Endodermal cell (in vitro differentiated cells): ENCODE results near the gene CTAGE8. TPM values are rescaled to one million over a fixed set of nuclear protein-coding genes. Genes with fewer than 3 reads are reported as not detected.
"Not testable (repeated sequence)": the region's sequence is repeated elsewhere in the genome, so short reads cannot be mapped to it uniquely, and the experiment has no call there.

Experiments
- DNase-seq: peaks from one replicate; pipeline ENCODE4 v3.0.0-alpha.2; 2017
- H3K27ac ChIP-seq: 2 replicates; pipeline ENCODE4 v1.5.1; 2013; ENCODE audit warnings: mild to moderate bottlenecking, low read depth, low read length, moderate library complexity
- H3K27me3 ChIP-seq: 2 replicates; pipeline ENCODE4 v1.6.1; 2013; ENCODE audit warnings: mild to moderate bottlenecking, low read length, moderate library complexity; ENCODE audit not compliant: insufficient read depth, control insufficient read depth, poor library complexity, severe bottlenecking
- H3K36me3 ChIP-seq: 2 replicates; pipeline ENCODE4 v1.7.0; 2013; ENCODE audit warnings: mild to moderate bottlenecking, low read length, moderate library complexity; ENCODE audit not compliant: control insufficient read depth, insufficient read depth
- H3K4me1 ChIP-seq: one replicate; pipeline ENCODE4 v1.7.0; 2013; ENCODE audit warnings: low read length; ENCODE audit not compliant: control insufficient read depth, insufficient read depth
- H3K4me3 ChIP-seq: 2 replicates; pipeline ENCODE4 v1.5.1; 2013; ENCODE audit warnings: mild to moderate bottlenecking, low read length, moderate library complexity
- H3K9ac ChIP-seq: 2 replicates; pipeline ENCODE4 v1.6.1; 2013; ENCODE audit warnings: mild to moderate bottlenecking, low read length, moderate library complexity; ENCODE audit not compliant: poor library complexity, severe bottlenecking; ENCODE audit errors: extremely low read depth
- H3K9me3 ChIP-seq: 2 replicates; pipeline ENCODE4 v1.6.1; 2013; ENCODE audit warnings: mild to moderate bottlenecking, low read length, moderate library complexity; ENCODE audit not compliant: control insufficient read depth
- H3K27ac Mint-ChIP-seq: 2 replicates; pipeline ENCODE4 v1.8.0; 2020; ENCODE audit warnings: mixed read lengths
- H3K27me3 Mint-ChIP-seq: 2 replicates; pipeline ENCODE4 v1.8.0; 2021; ENCODE audit warnings: mild to moderate bottlenecking, mixed read lengths; ENCODE audit not compliant: insufficient read depth
- H3K36me3 Mint-ChIP-seq: 2 replicates; pipeline ENCODE4 v1.8.0; 2020; ENCODE audit warnings: low read depth, mixed read lengths
- H3K4me1 Mint-ChIP-seq: 2 replicates; pipeline ENCODE4 v1.8.0; 2020; ENCODE audit warnings: mixed read lengths
- H3K4me3 Mint-ChIP-seq: 2 replicates; pipeline ENCODE4 v1.8.0; 2020; ENCODE audit warnings: mild to moderate bottlenecking, moderate library complexity, mixed read lengths
- H3K9me3 Mint-ChIP-seq: 2 replicates; pipeline ENCODE4 v1.8.0; 2020; ENCODE audit warnings: mild to moderate bottlenecking, mixed read lengths
- WGBS, 2 experiments: methylation state at CpG; one replicate each; pipeline versions ENCODE4 v1.1.5 to v1.1.7; 2013; ENCODE audit warnings: missing lambda C conversion rate in 2 of 2, mixed read lengths in 1 of 2; ENCODE audit not compliant: insufficient coverage in 1 of 2, insufficient read length in 1 of 2; 5-methylcytosine and 5-hydroxymethylcytosine counted together
- total RNA-seq, 2 donors: library from RNA; stranded (reverse); fragmentation: NEBNext Ultra II Directional in 1 of 2; extraction: Animal tissue kit (Norgen Biotek cat#: 25700) in 1 of 2; gene quantifications; 2 replicates in 1 of 2; 3 replicates in 1 of 2; pipeline ENCODE4 v1.2.1, GENCODE V29; 2021

Gene CTAGE8
- total RNA-seq, 2 donors from 2014 or later: 8.4 TPM; not detected in 1

- not testable (repeated sequence) for H3K9ac ChIP-seq, H3K4me3 Mint-ChIP-seq, H3K4me1 ChIP-seq, H3K4me3 ChIP-seq, H3K27ac ChIP-seq, H3K27me3 Mint-ChIP-seq, H3K27ac Mint-ChIP-seq, H3K27me3 ChIP-seq, H3K36me3 Mint-ChIP-seq, H3K36me3 ChIP-seq, H3K4me1 Mint-ChIP-seq, H3K9me3 ChIP-seq, DNase-seq, H3K9me3 Mint-ChIP-seq
Observed at GRCh38 chr7:144220531-144220930, 48.6 kb downstream of the CTAGE8 start.

GRCh38 chr7:144219149-144219548, 49.9 kb downstream of the CTAGE8 start:
- H3K36me3 ChIP-seq, H3K27me3 Mint-ChIP-seq, H3K27ac Mint-ChIP-seq, DNase-seq, H3K9ac ChIP-seq, H3K9me3 Mint-ChIP-seq, H3K4me3 Mint-ChIP-seq, H3K4me1 Mint-ChIP-seq, H3K4me3 ChIP-seq, H3K27me3 ChIP-seq, H3K36me3 Mint-ChIP-seq, H3K4me1 ChIP-seq, H3K9me3 ChIP-seq, H3K27ac ChIP-seq: not testable (repeated sequence)
- WGBS, 2 experiments: no CpG with 5 or more reads among the region's 4 CpGs

- H3K27me3 ChIP-seq, H3K4me3 Mint-ChIP-seq, H3K9ac ChIP-seq, H3K4me3 ChIP-seq, H3K4me1 Mint-ChIP-seq, H3K27ac ChIP-seq, H3K4me1 ChIP-seq, H3K36me3 ChIP-seq, H3K36me3 Mint-ChIP-seq, H3K27me3 Mint-ChIP-seq, H3K9me3 ChIP-seq, H3K9me3 Mint-ChIP-seq: not testable (repeated sequence)
- 100% methylated on average over 1 of the region's 1 CpG for WGBS, 2 experiments
- DNase-seq: peak; percentile 34
- H3K27ac Mint-ChIP-seq: peak overlapping the region; percentile 33
Observed at GRCh38 chr7:144218581-144218980, 50.5 kb downstream of the CTAGE8 start.

- DNase-seq, H3K4me1 Mint-ChIP-seq, H3K9me3 Mint-ChIP-seq, H3K4me3 Mint-ChIP-seq, H3K27me3 Mint-ChIP-seq, H3K36me3 Mint-ChIP-seq, H3K36me3 ChIP-seq, H3K27ac Mint-ChIP-seq, H3K4me1 ChIP-seq, H3K9ac ChIP-seq, H3K27ac ChIP-seq, H3K9me3 ChIP-seq, H3K4me3 ChIP-seq, H3K27me3 ChIP-seq: not testable (repeated sequence)
Observed at GRCh38 chr7:144217200-144217599, 51.9 kb downstream of the CTAGE8 start.

Other genes starting within 250 kb of the CTAGE8 start
- gene OR2A5, start 220.3 kb downstream of the CTAGE8 start, total RNA-seq: not detected
- gene OR2A25, start 199.5 kb downstream of the CTAGE8 start, total RNA-seq: not detected
- gene OR2A12, start 183.0 kb downstream of the CTAGE8 start, total RNA-seq: not detected
- not detected for gene OR2A2, start 159.7 kb downstream of the CTAGE8 start, total RNA-seq
- gene OR2A14, start 146.1 kb downstream of the CTAGE8 start, total RNA-seq: not detected
- gene CTAGE4, start 85.8 kb downstream of the CTAGE8 start, total RNA-seq: 1 to 10 TPM; 6.3 to 8.7 TPM
- gene ARHGEF35, start 73.5 kb downstream of the CTAGE8 start, total RNA-seq: 10 to 100 TPM in 1 of 2 donors, 1 to 10 TPM in 1; 9.5 to 18.4 TPM
- not detected for gene OR2A42, start 29.7 kb downstream of the CTAGE8 start, total RNA-seq
- gene OR2A7, start 4.5 kb downstream of the CTAGE8 start, total RNA-seq: 1 to 10 TPM; 3.8 to 4.8 TPM
- gene OR2A1, start 43.1 kb upstream of the CTAGE8 start, total RNA-seq: not detected
- gene ARHGEF5, start 86.1 kb upstream of the CTAGE8 start, total RNA-seq: 10 to 100 TPM; 22.8 to 43.1 TPM
- gene NOBOX, start 134.4 kb upstream of the CTAGE8 start, total RNA-seq: not detected